Breast epithelium (tissue), 4 donors: ENCODE data around the gene APOL2. TPM values are rescaled to one million over a fixed set of nuclear protein-coding genes. Genes with fewer than 3 reads are reported as not detected.
A peak's percentile ranks its signal among the peaks of the same experiment; 100 is the strongest.
"Not testable (repeated sequence)": the region's sequence is repeated elsewhere in the genome, so short reads cannot be mapped to it uniquely, and the experiment has no call there.

Experiments used
- DNase-seq, 2 donors: peaks; one replicate each; pipeline ENCODE4 v3.0.0-alpha.2; 2019; ENCODE audit warnings: low spot score in 2 of 2
- H3K27ac ChIP-seq, 2 donors: fragments of 200-600 bp; sonication (generic) in 1 of 2; one replicate each; pipeline ENCODE4 v1.5.1; 2016 to 2019; ENCODE audit warnings: mild to moderate bottlenecking in 1 of 2
- H3K27me3 ChIP-seq, 2 donors: fragments of 200-600 bp; sonication (generic) in 1 of 2; one replicate each; pipeline versions ENCODE4 v1.5.1 to v1.6.0; 2017 to 2019; ENCODE audit warnings: control low read depth in 1 of 2, mild to moderate bottlenecking in 1 of 2
- H3K36me3 ChIP-seq: fragments of 200-600 bp; one replicate; pipeline ENCODE4 v1.5.1; 2019
- H3K4me1 ChIP-seq, 2 donors: fragments of 200-600 bp; sonication (generic); one replicate each; pipeline ENCODE4 v1.5.1; 2016 to 2019; ENCODE audit warnings: control low read depth in 1 of 2
- H3K4me3 ChIP-seq, 3 donors: fragments of 200-600 bp; sonication (generic); 1 replicate in 2 of 3; 2 replicates in 1 of 3; pipeline ENCODE4 v1.5.1; 2016 to 2019; ENCODE audit warnings: mild to moderate bottlenecking in 3 of 3, moderate library complexity in 2 of 3
- H3K9me3 ChIP-seq, 2 donors: fragments of 200-600 bp; sonication (generic) in 1 of 2; one replicate each; pipeline ENCODE4 v1.5.1; 2016 to 2019; ENCODE audit warnings: control low read depth in 1 of 2
- CTCF ChIP-seq, 3 donors: fragments of 450-650 bp; IDR thresholded peaks; one replicate each; pipeline ENCODE4 v1.5.1; 2016 to 2017; ENCODE audit warnings: antibody characterized with exemption in 3 of 3, mild to moderate bottlenecking in 3 of 3, moderate library complexity in 3 of 3
- POLR2A ChIP-seq: fragments of 450-650 bp; IDR thresholded peaks from one replicate; pipeline ENCODE4 v1.6.1; 2016; ENCODE audit warnings: antibody characterized with exemption, mild to moderate bottlenecking, moderate library complexity
- POLR2AphosphoS5 ChIP-seq, 3 donors: sonication (generic); formaldehyde crosslinking; IDR thresholded peaks; one replicate each; pipeline ENCODE4 v1.6.1; 2017; ENCODE audit warnings: antibody characterized with exemption in 3 of 3
- intact Hi-C: fragments of 100-400 bp; cut with DNase I; formaldehyde crosslinking; loops from one replicate; pipeline ENCODE4 v1.15.1; 2023; ENCODE audit warnings: low total_unique reads
- total RNA-seq, 3 donors: library from RNA; depleted of rRNA; stranded (reverse); fragments of >200 nt; gene quantifications; one replicate each; pipeline ENCODE4 v1.1.0, GENCODE V29; 2016

APOL2 gene
- total RNA-seq, 3 donors from 2014 or later = 50.4 to 112 (median 73.8) TPM

GRCh38 chr22:36267896-36268485 is 28.7 kb upstream of the APOL2 start:
- intact Hi-C loops = no loop called here
- no peaks in the 10 kb centered on the region for H3K27me3 ChIP-seq

GRCh38 chr22:36267058-36267457 is 27.7 kb upstream of the APOL2 start:
- no peaks in the 10 kb centered on the region for H3K27me3 ChIP-seq
- DNase-seq = no peak
- TF ChIP-seq CTCF (IDR thresholded peaks at IDR 0.05) (no peak), POLR2AphosphoS5 (IDR thresholded peaks at IDR 0.05) (no peak), POLR2A (no peak)
- H3K4me1 ChIP-seq = peaks cover 0 to 6% of the 10 kb centered on the region in 2 donors
- no peak overlapping the region for H3K27ac ChIP-seq
- H3K4me3 ChIP-seq = no peak overlapping the region
- no peaks in the 10 kb centered on the region for H3K9me3 ChIP-seq
- H3K36me3 ChIP-seq = no peaks in the 10 kb centered on the region
- intact Hi-C loops = no loop called here

More at GRCh38 chr22:36267896-36268485, 28.7 kb upstream of the APOL2 start:
- Histone ChIP-seq H3K9me3 (no peaks in the 10 kb centered on the region), H3K36me3 (no peaks in the 10 kb centered on the region), H3K4me1 (peaks cover 0 to under 1% of the 10 kb centered on the region in 2 donors), H3K4me3 (no peak overlapping the region), H3K27ac (no peak overlapping the region)
- no peak for TF ChIP-seq POLR2AphosphoS5 (IDR thresholded peaks at IDR 0.05)
- no peak for TF ChIP-seq CTCF (IDR thresholded peaks at IDR 0.05)
- TF ChIP-seq POLR2A = no peak
- DNase-seq = peak in 1 of 2 donors; percentile 35

- peak overlapping the region in 1 of 3 donors; percentile 5 for H3K4me3 ChIP-seq
- peak in 1 of 2 donors; percentile 39 for DNase-seq
- intact Hi-C loops, H3K36me3 ChIP-seq, H3K4me1 ChIP-seq, H3K9me3 ChIP-seq, H3K27me3 ChIP-seq: not testable (repeated sequence)
- peak overlapping the region; percentile 87 to 97 for H3K27ac ChIP-seq
These were observed 24.7 kb upstream of the APOL2 start for GRCh38 chr22:36263886-36264664.

- H3K4me1 ChIP-seq, H3K36me3 ChIP-seq, H3K27me3 ChIP-seq, intact Hi-C loops, H3K9me3 ChIP-seq: not testable (repeated sequence)
- H3K27ac ChIP-seq = peak overlapping the region; percentile 87 to 97
- peak in 1 of 3 donors; percentile 74 for TF ChIP-seq POLR2AphosphoS5 (IDR thresholded peaks at IDR 0.05)
- H3K4me3 ChIP-seq = peak overlapping the region in 1 of 3 donors; percentile 5
- peak in 1 of 2 donors; percentile 65 for DNase-seq
These were observed 23.9 kb upstream of the APOL2 start for GRCh38 chr22:36263216-36263673.

- intact Hi-C loops, H3K27me3 ChIP-seq, H3K36me3 ChIP-seq, H3K4me3 ChIP-seq, H3K4me1 ChIP-seq, H3K9me3 ChIP-seq, DNase-seq: not testable (repeated sequence)
- H3K27ac ChIP-seq = peak overlapping the region; percentile 87 to 97
These were observed 23.0 kb upstream of the APOL2 start for GRCh38 chr22:36262307-36262706.

GRCh38 chr22:36261675-36262074 is 22.3 kb upstream of the APOL2 start:
- not testable (repeated sequence) for H3K36me3 ChIP-seq

GRCh38 chr22:36259615-36260300 is 20.4 kb upstream of the APOL2 start:
- Histone ChIP-seq H3K36me3 (no peaks in the 10 kb centered on the region), H3K27ac (peak overlapping the region; percentile 76 to 83), H3K27me3 (no peaks in the 10 kb centered on the region), H3K4me1 (peaks cover 5 to 6% of the 10 kb centered on the region in 2 donors), H3K4me3 (no peak overlapping the region), H3K9me3 (no peaks in the 10 kb centered on the region)
- DNase-seq = no peak
- intact Hi-C loops = no loop called here
- TF ChIP-seq POLR2AphosphoS5 (IDR thresholded peaks at IDR 0.05) (no peak), CTCF (IDR thresholded peaks at IDR 0.05) (no peak)

More at GRCh38 chr22:36261675-36262074, 22.3 kb upstream of the APOL2 start:
- peak in 1 of 2 donors; percentile 28 for DNase-seq
- intact Hi-C loops, H3K9me3 ChIP-seq, H3K4me3 ChIP-seq, H3K27me3 ChIP-seq, H3K4me1 ChIP-seq: not testable (repeated sequence)
- peak overlapping the region; percentile 87 to 97 for H3K27ac ChIP-seq
